Esophagus squamous epithelium (tissue), 5 donors: ENCODE measurements around the gene SYNPO2. TPM values are rescaled to one million over a fixed set of nuclear protein-coding genes. Genes with fewer than 3 reads are reported as not detected.
A peak's percentile ranks its signal among the peaks of the same experiment; 100 is the strongest.

ENCODE experiments used
- DNase-seq: peaks from one replicate; lab custom pipeline; 2025; lab: John Stamatoyannopoulos, UW
- H3K27ac ChIP-seq, 4 donors: fragments of 200-600 bp; sonication (generic); one replicate each; pipeline ENCODE4 v1.5.1; 2016 to 2019; ENCODE audit warnings: mild to moderate bottlenecking in 1 of 4
- H3K27me3 ChIP-seq, 4 donors: fragments of 200-600 bp; sonication (generic); 1 replicate in 3 of 4; 2 replicates in 1 of 4; pipeline versions ENCODE4 v1.5.1 to v1.6.0; 2017 to 2021; ENCODE audit warnings: antibody characterized with exemption in 1 of 4
- H3K36me3 ChIP-seq, 3 donors: fragments of 200-600 bp; sonication (generic); one replicate each; pipeline ENCODE4 v1.5.1; 2016 to 2019
- H3K4me1 ChIP-seq, 3 donors: fragments of 200-600 bp; sonication (generic); one replicate each; pipeline ENCODE4 v1.5.1; 2017 to 2019
- H3K4me3 ChIP-seq, 4 donors: fragments of 200-600 bp; sonication (generic); 1 replicate in 3 of 4; 2 replicates in 1 of 4; pipeline ENCODE4 v1.5.1; 2016 to 2019; ENCODE audit warnings: mild to moderate bottlenecking in 2 of 4, moderate library complexity in 1 of 4
- H3K9me3 ChIP-seq, 3 donors: fragments of 200-600 bp; sonication (generic); one replicate each; pipeline ENCODE4 v1.5.1; 2016 to 2019
- CTCF ChIP-seq, 6 experiments: fragments of 450-650 bp in 4 of 6; fragments of 200-600 bp in 2 of 6; sonication (generic) in 2 of 6; IDR thresholded peaks; one replicate each; pipeline ENCODE4 v1.5.1; 2016 to 2019; ENCODE audit warnings: antibody characterized with exemption in 6 of 6, mild to moderate bottlenecking in 4 of 6, moderate library complexity in 4 of 6
- POLR2A ChIP-seq, 4 donors: fragments of 450-650 bp; IDR thresholded peaks; one replicate each; pipeline ENCODE4 v1.6.1; 2017; ENCODE audit warnings: antibody characterized with exemption in 4 of 4, mild to moderate bottlenecking in 4 of 4, moderate library complexity in 3 of 4
- WGBS, 2 donors: methylation state at CpG; one replicate each; pipeline ENCODE4 v1.1.5; 2018; 5-methylcytosine and 5-hydroxymethylcytosine counted together
- intact Hi-C: fragments of 100-400 bp; cut with DNase I; formaldehyde crosslinking; loops from one replicate; pipeline ENCODE4 v1.15.0; 2022
- total RNA-seq, 4 donors: library from RNA; depleted of rRNA; stranded (reverse); fragments of >200 nt; gene quantifications; one replicate each; pipeline ENCODE4 v1.1.0, GENCODE V29; 2016
- donor health status: DM: yes; HTN: yes; CAD: no.

The SYNPO2 gene
- total RNA-seq, 4 donors from 2014 or later: 19.0 to 418 (median 84.2) TPM

GRCh38 chr4:118979712-118980111, 91.1 kb downstream of the SYNPO2 start:
- whole genome bisulfite sequencing, 2 donors: 76 to 79% methylated on average over 3 of the region's 3 CpGs
- TF ChIP-seq CTCF (IDR thresholded peaks at IDR 0.05) (no peak), POLR2A (IDR thresholded peaks at IDR 0.05) (no peak)
- intact Hi-C loops: loop anchor here (10.0 kb wide), 2 partner anchors 55 to 315 kb away; no protein-coding TSS in a partner anchor
- Histone ChIP-seq H3K27ac (peak overlapping the region in 1 of 4 donors; percentile 61), H3K9me3 (no peaks in the 10 kb centered on the region), H3K36me3 (no peaks in the 10 kb centered on the region), H3K27me3 (no peaks in the 10 kb centered on the region), H3K4me3 (no peak overlapping the region), H3K4me1 (peaks cover 0 to 30% (median 0%) of the 10 kb centered on the region in 3 donors)
- no peak for DNase-seq

- Histone ChIP-seq H3K36me3 (no peaks in the 10 kb centered on the region), H3K4me1 (peaks cover 0 to 20% (median 0%) of the 10 kb centered on the region in 3 donors), H3K9me3 (no peaks in the 10 kb centered on the region), H3K27me3 (no peaks in the 10 kb centered on the region), H3K4me3 (peak overlapping the region in 1 of 4 donors; percentile 6), H3K27ac (peak overlapping the region in 3 of 4 donors; percentile 32 to 61 (median 61))
- no peak for DNase-seq
- TF ChIP-seq POLR2A (IDR thresholded peaks at IDR 0.05): no peak
- no peak for TF ChIP-seq CTCF (IDR thresholded peaks at IDR 0.05)
- intact Hi-C loops: loop anchor here (10.0 kb wide), 2 partner anchors 53 to 313 kb away; no protein-coding TSS in a partner anchor
- 51 to 62% methylated on average over 6 of the region's 6 CpGs for WGBS, 2 donors
Observed at GRCh38 chr4:118981171-118981838, 92.7 kb downstream of the SYNPO2 start.

- intact Hi-C loops: loop anchor here (10.0 kb wide), 2 partner anchors 53 to 313 kb away; no protein-coding TSS in a partner anchor
Observed at GRCh38 chr4:118981839-118982381, 93.3 kb downstream of the SYNPO2 start.

GRCh38 chr4:118983293-118983692, 94.6 kb downstream of the SYNPO2 start:
- intact Hi-C loops: loop anchor here (10.0 kb wide), 2 partner anchors 52 to 312 kb away; no protein-coding TSS in a partner anchor
- Histone ChIP-seq H3K9me3 (no peaks in the 10 kb centered on the region), H3K27ac (peak overlapping the region in 3 of 4 donors; percentile 19 to 89 (median 42)), H3K36me3 (no peaks in the 10 kb centered on the region), H3K27me3 (no peaks in the 10 kb centered on the region), H3K4me1 (peaks cover 0 to 29% (median 4%) of the 10 kb centered on the region in 3 donors), H3K4me3 (no peak overlapping the region)
- TF ChIP-seq POLR2A (IDR thresholded peaks at IDR 0.05) (no peak), CTCF (IDR thresholded peaks at IDR 0.05) (no peak)
- WGBS, 2 donors: 73 to 83% methylated on average over 2 of the region's 2 CpGs
- no peak for DNase-seq

More at GRCh38 chr4:118981839-118982381, 93.3 kb downstream of the SYNPO2 start:
- no peaks in the 10 kb centered on the region for H3K36me3 ChIP-seq
- H3K27ac ChIP-seq: peak overlapping the region in 3 of 4 donors; percentile 51 to 61 (median 61)
- WGBS, 2 donors: 30 to 38% methylated on average over 7 of the region's 7 CpGs
- H3K9me3 ChIP-seq: no peaks in the 10 kb centered on the region
- H3K27me3 ChIP-seq: no peaks in the 10 kb centered on the region
- TF ChIP-seq POLR2A (IDR thresholded peaks at IDR 0.05): no peak
- peak; percentile 39 to 87 (median 74) for TF ChIP-seq CTCF (IDR thresholded peaks at IDR 0.05)
- H3K4me1 ChIP-seq: peaks cover 0 to 20% (median 0%) of the 10 kb centered on the region in 3 donors
- no peak for DNase-seq
- H3K4me3 ChIP-seq: peak overlapping the region in 1 of 4 donors; percentile 15

GRCh38 chr4:118983831-118984230, 95.2 kb downstream of the SYNPO2 start:
- H3K27ac ChIP-seq: peak overlapping the region in 3 of 4 donors; percentile 19 to 89 (median 42)
- intact Hi-C loops: loop anchor here (10.0 kb wide), 2 partner anchors 51 to 311 kb away; no protein-coding TSS in a partner anchor

More at GRCh38 chr4:118983831-118984230, 95.2 kb downstream of the SYNPO2 start:
- no peaks in the 10 kb centered on the region for H3K36me3 ChIP-seq
- no peak for TF ChIP-seq POLR2A (IDR thresholded peaks at IDR 0.05)
- TF ChIP-seq CTCF (IDR thresholded peaks at IDR 0.05): no peak
- H3K27me3 ChIP-seq: no peaks in the 10 kb centered on the region
- no peak overlapping the region for H3K4me3 ChIP-seq
- H3K9me3 ChIP-seq: no peaks in the 10 kb centered on the region
- WGBS, 2 donors: 52 to 58% methylated on average over 1 of the region's 1 CpG
- peaks cover 0 to 34% (median 9%) of the 10 kb centered on the region in 3 donors for H3K4me1 ChIP-seq
- DNase-seq: no peak
